HL-60 (cell line): ENCODE data around the gene KCND2.

Source experiments
- DNase-seq, 2 experiments: peaks; one replicate each; pipeline ENCODE4 v3.0.0-alpha.2; 2010 to 2020; ENCODE audit warnings: low read depth in 1 of 2, low spot score in 1 of 2
- H3K27ac ChIP-seq: fragments of 250-450 bp; sonication (Bioruptor Pico); replicated peaks from 2 replicates; pipeline ENCODE4 v1.5.1; 2020; ENCODE audit warnings: mild to moderate bottlenecking, moderate library complexity
- H3K27me3 ChIP-seq: fragments of 250-450 bp; sonication (Bioruptor Pico); 2 replicates; pipeline ENCODE4 v1.5.1; 2021; ENCODE audit warnings: mild to moderate bottlenecking, moderate library complexity; ENCODE audit not compliant: insufficient read depth, poor library complexity, severe bottlenecking
- H3K4me3 ChIP-seq: replicated peaks from 2 replicates; pipeline ENCODE4 v1.5.1; 2011; ENCODE audit warnings: mild to moderate bottlenecking, control low read depth, low read length; ENCODE audit not compliant: insufficient read depth
- GABPA ChIP-seq: IDR thresholded peaks from 2 replicates; pipeline ENCODE4 v1.6.1; 2012; ENCODE audit warnings: low read depth
- POLR2AphosphoS5 ChIP-seq: IDR thresholded peaks from 2 replicates; pipeline ENCODE4 v1.6.1; 2012; ENCODE audit warnings: low read depth
- SPI1 ChIP-seq: IDR thresholded peaks from 2 replicates; pipeline ENCODE4 v1.6.1; 2012; ENCODE audit warnings: low read depth, mild to moderate bottlenecking, borderline replicate concordance
- TF ChIP-seq, protein P1 (sequence below): IDR thresholded peaks from 2 replicates; pipeline ENCODE4 v1.6.1; 2012; ENCODE audit warnings: low read depth; ENCODE audit not compliant: insufficient replicate concordance
- TF ChIP-seq, protein P2 (sequence below): IDR thresholded peaks from one replicate; pipeline ENCODE4 v1.5.1; 2011; ENCODE audit warnings: low read length, control low read depth, inconsistent platforms; ENCODE audit not compliant: insufficient read depth

The KCND2 gene

DNA sequence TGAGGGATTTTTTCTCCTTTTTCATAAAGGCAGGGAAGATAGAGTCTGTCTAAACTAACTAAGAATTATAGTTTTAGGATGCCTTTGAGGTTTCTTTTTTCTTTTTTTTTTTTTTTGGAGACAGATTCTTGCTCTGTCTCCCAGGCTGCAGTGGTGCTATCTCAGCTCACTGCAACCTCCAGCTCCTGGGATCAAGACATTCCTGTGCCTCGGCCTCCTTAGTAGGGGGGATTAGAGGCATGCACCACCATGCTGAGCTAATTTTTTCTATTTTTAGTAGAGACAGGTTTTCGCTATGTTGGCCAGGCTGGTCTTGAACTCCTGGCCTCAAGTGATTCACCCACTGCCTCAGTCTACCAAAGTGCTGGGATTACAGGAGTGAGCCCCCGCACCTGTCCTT lies 239.7 kb downstream of the KCND2 start:
- Histone ChIP-seq H3K27me3 (no peaks in the 10 kb centered on the region), H3K27ac (no peak overlapping the region), H3K4me3 (no peak overlapping the region)
- TF ChIP-seq GABPA (no peak), SPI1 (no peak), POLR2AphosphoS5 (no peak)
- TF ChIP-seq, protein P1, sequence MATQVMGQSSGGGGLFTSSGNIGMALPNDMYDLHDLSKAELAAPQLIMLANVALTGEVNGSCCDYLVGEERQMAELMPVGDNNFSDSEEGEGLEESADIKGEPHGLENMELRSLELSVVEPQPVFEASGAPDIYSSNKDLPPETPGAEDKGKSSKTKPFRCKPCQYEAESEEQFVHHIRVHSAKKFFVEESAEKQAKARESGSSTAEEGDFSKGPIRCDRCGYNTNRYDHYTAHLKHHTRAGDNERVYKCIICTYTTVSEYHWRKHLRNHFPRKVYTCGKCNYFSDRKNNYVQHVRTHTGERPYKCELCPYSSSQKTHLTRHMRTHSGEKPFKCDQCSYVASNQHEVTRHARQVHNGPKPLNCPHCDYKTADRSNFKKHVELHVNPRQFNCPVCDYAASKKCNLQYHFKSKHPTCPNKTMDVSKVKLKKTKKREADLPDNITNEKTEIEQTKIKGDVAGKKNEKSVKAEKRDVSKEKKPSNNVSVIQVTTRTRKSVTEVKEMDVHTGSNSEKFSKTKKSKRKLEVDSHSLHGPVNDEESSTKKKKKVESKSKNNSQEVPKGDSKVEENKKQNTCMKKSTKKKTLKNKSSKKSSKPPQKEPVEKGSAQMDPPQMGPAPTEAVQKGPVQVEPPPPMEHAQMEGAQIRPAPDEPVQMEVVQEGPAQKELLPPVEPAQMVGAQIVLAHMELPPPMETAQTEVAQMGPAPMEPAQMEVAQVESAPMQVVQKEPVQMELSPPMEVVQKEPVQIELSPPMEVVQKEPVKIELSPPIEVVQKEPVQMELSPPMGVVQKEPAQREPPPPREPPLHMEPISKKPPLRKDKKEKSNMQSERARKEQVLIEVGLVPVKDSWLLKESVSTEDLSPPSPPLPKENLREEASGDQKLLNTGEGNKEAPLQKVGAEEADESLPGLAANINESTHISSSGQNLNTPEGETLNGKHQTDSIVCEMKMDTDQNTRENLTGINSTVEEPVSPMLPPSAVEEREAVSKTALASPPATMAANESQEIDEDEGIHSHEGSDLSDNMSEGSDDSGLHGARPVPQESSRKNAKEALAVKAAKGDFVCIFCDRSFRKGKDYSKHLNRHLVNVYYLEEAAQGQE = no peak
- TF ChIP-seq, protein P2, sequence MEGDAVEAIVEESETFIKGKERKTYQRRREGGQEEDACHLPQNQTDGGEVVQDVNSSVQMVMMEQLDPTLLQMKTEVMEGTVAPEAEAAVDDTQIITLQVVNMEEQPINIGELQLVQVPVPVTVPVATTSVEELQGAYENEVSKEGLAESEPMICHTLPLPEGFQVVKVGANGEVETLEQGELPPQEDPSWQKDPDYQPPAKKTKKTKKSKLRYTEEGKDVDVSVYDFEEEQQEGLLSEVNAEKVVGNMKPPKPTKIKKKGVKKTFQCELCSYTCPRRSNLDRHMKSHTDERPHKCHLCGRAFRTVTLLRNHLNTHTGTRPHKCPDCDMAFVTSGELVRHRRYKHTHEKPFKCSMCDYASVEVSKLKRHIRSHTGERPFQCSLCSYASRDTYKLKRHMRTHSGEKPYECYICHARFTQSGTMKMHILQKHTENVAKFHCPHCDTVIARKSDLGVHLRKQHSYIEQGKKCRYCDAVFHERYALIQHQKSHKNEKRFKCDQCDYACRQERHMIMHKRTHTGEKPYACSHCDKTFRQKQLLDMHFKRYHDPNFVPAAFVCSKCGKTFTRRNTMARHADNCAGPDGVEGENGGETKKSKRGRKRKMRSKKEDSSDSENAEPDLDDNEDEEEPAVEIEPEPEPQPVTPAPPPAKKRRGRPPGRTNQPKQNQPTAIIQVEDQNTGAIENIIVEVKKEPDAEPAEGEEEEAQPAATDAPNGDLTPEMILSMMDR = no peak
- no peak for DNase-seq

DNA sequence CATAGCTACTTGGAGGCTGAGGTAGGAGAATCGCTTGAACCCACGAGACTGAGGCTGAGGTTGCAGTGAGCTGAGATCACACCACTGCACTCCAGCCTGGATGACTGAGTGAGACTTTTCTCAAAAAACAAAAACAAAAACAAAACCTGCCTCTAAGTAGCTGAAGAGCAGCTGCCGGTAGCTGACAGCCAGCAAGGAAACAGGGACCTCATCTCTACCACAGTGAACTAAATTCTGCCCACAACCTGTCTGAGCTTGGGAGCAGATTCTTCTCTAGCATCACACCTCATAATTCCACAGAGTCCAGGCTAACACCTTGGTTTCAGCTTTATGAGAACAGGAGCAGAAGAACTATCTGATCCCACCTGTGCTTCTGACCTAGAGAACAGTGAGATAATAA lies 246.2 kb downstream of the KCND2 start:
- Histone ChIP-seq H3K27ac (no peak overlapping the region), H3K27me3 (no peaks in the 10 kb centered on the region), H3K4me3 (no peak overlapping the region)
- TF ChIP-seq, protein P1 = no peak
- TF ChIP-seq SPI1 (no peak), GABPA (no peak), POLR2AphosphoS5 (no peak)
- TF ChIP-seq, protein P2 = no peak
- DNase-seq = no peak

DNA sequence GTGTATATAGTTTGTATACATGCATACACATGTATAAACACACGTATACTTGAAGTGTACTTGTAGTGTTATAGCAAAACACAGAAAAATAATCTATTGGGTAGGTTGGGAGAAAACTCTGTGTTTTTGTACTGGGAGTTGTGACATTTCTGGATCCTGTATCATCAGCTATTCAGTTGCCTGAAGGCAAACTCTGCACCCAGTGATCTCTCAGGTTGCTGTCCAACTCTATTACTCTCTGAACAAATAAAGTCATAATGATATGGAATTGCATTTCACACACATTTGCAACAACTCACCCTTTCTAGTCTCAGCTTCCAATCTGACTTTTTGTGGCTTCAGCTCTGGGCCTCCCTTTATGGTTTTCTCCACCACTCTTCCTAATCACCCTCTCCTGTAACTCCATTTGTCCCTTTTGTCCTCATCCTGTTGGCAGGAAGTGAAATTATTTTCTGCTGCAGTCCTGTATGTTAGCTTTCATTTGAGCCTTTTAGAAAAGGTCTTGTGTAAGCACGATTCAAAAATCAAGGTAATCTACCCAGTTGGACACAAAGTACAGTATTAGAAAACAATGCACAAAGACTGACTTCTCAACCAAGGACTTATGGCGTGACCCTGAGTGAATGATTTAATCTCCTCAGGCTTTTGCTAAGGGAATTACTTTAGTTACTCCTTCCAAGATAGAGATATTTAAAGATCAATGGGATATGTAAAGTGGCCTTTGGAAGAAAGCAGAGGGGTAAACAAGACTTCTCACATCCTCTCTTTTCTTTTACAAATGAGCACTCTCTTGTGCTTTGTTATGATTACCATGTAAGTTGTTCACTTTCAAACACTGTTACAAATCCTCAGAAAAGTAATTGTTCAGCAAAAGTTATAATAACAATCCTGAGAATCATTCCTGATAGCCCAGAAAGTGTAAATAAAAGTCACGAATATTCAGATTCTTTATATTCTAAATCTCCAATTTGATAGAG lies 249.1 kb downstream of the KCND2 start:
- no peak overlapping the region for H3K4me3 ChIP-seq
- DNase-seq = no peak
- H3K27ac ChIP-seq = no peak overlapping the region

More for the DNA sequence above, 249.1 kb downstream of the KCND2 start:
- TF ChIP-seq, protein P2 = no peak
- TF ChIP-seq, protein P1 = no peak
- TF ChIP-seq GABPA (no peak), POLR2AphosphoS5 (no peak)
- no peaks in the 10 kb centered on the region for H3K27me3 ChIP-seq
